Ovary (tissue), 10 donors: ENCODE results near the gene VCL. TPM values are rescaled to one million over a fixed set of nuclear protein-coding genes. Genes with fewer than 3 reads are reported as not detected.

ENCODE experiments used
- DNase-seq, 5 donors: peaks; one replicate each; pipeline ENCODE4 v3.0.0-alpha.2; 2019 to 2020
- H3K27ac ChIP-seq, 2 donors: fragments of 200-600 bp; one replicate each; pipeline versions ENCODE4 v1.5.1 to v1.8.0; 2019 to 2022
- H3K27me3 ChIP-seq: fragments of 200-600 bp; one replicate; pipeline ENCODE4 v1.8.0; 2022
- H3K36me3 ChIP-seq: fragments of 200-600 bp; sonication (generic); one replicate; pipeline ENCODE4 v1.5.1; 2019
- H3K4me1 ChIP-seq: one replicate; pipeline ENCODE4 v1.8.1; 2013; ENCODE audit warnings: mild to moderate bottlenecking, moderate library complexity; ENCODE audit not compliant: insufficient read depth
- H3K4me3 ChIP-seq: fragments of 200-600 bp; sonication (generic); one replicate; pipeline ENCODE4 v1.5.1; 2017
- H3K9me3 ChIP-seq, 2 donors: fragments of 200-600 bp in 1 of 2; sonication (generic) in 1 of 2; one replicate each; pipeline versions ENCODE4 v1.5.1 to v1.8.1; 2013 to 2019; ENCODE audit warnings: mild to moderate bottlenecking in 1 of 2, moderate library complexity in 1 of 2
- EP300 ChIP-seq: sonication (generic); formaldehyde crosslinking; IDR thresholded peaks from one replicate; pipeline ENCODE4 v1.6.1; 2017; ENCODE audit warnings: antibody characterized with exemption
- POLR2A ChIP-seq: fragments of 450-650 bp; IDR thresholded peaks from one replicate; pipeline ENCODE4 v1.6.1; 2017; ENCODE audit warnings: antibody characterized with exemption, mild to moderate bottlenecking, moderate library complexity
- WGBS, 3 donors: extraction: QIAGEN DNeasy Blood & Tissue Kit in 1 of 3; methylation state at CpG; one replicate each; pipeline versions ENCODE4 v1.1.5 to v1.1.7; 2013 to 2017; 5-methylcytosine and 5-hydroxymethylcytosine counted together
- intact Hi-C, 4 donors: fragments of 100-400 bp; cut with DNase I; formaldehyde crosslinking; loops; one replicate each; pipeline versions ENCODE4 v1.11.0 to v1.15.1; 2022 to 2023
- long read RNA-seq, 3 donors: library from polyadenylated mRNA in 2 of 3; unstranded in 2 of 3; transcript quantifications; one replicate each; pipeline ENCODE4 v2.0.0 and lab custom pipeline, GENCODE V29; 2021 to 2026
- polyA plus RNA-seq, 2 donors: library from polyadenylated mRNA; stranded (reverse); fragments of 200-250 nt in 1 of 2; fragments of 350-450 nt in 1 of 2; fragmentation: Illumina TruSeq in 1 of 2; extraction: RNeasy Lipid Tissue Mini Kit (QIAGEN cat#74804) in 1 of 2; gene quantifications; one replicate each; pipeline ENCODE4 v1.2.3, GENCODE V29; 2013 to 2014
- total RNA-seq, 7 donors: library from RNA; depleted of rRNA in 2 of 7; stranded (reverse); fragments of >200 nt in 2 of 7; fragmentation: NEBNext Ultra II Directional in 3 of 7; extraction: Animal tissue kit (Norgen Biotek cat#: 25700) in 3 of 7; gene quantifications; one replicate each; pipeline versions ENCODE4 v1.1.0 to v1.2.4, GENCODE V29; 2016 to 2023
- TF ChIP-seq, protein P1 (sequence below), 3 donors: fragments of 450-650 bp in 2 of 3; fragments of 200-600 bp in 1 of 3; IDR thresholded peaks; one replicate each; pipeline versions ENCODE4 v1.5.1 to v1.8.0; 2016 to 2022; ENCODE audit warnings: antibody characterized with exemption in 3 of 3, mild to moderate bottlenecking in 1 of 3
- donor health status: DM: no; HTN: no; CAD: no; lungs with moderate emphysema.
- donor health status: DM: no; HTN: no; CAD: no.
- donor health status: Bipolar disorder and iron deficiency.
- donor health status: DM: yes; HTN: yes; CAD: no.
- donor health status: DM: no; HTN: no; CAD: no.
- donor health status: DM: yes; HTN: yes; CAD: no.

VCL gene
- 100 to 1,000 TPM in 5 of 7 donors, 10 to 100 TPM in 2; 44.6 to 189 (median 114) TPM for total RNA-seq
- polyA plus RNA-seq, result 100 to 1,000 TPM in 1 of 2 donors, 10 to 100 TPM in 1; 43.3 to 158 TPM
- long read RNA-seq, donor 1, full-length matches to known transcripts, result 9 of 550 reads
- long read RNA-seq, donor 1, partial matches to known transcripts, result 60 of 550 reads
- long read RNA-seq, donor 1, other reads (novel, unspliced or antisense), result 481 of 550 reads
- long read RNA-seq, donor 2, full-length matches to known transcripts, result 4 of 20 reads
- long read RNA-seq, donor 2, partial matches to known transcripts, result 0 of 20 reads
- long read RNA-seq, donor 2, other reads (novel, unspliced or antisense), result 16 of 20 reads
- long read RNA-seq, donor 3, full-length matches to known transcripts, result 223 of 377 reads
- long read RNA-seq, donor 3, partial matches to known transcripts, result 59 of 377 reads
- long read RNA-seq, donor 3, other reads (novel, unspliced or antisense), result 95 of 377 reads

DNA sequence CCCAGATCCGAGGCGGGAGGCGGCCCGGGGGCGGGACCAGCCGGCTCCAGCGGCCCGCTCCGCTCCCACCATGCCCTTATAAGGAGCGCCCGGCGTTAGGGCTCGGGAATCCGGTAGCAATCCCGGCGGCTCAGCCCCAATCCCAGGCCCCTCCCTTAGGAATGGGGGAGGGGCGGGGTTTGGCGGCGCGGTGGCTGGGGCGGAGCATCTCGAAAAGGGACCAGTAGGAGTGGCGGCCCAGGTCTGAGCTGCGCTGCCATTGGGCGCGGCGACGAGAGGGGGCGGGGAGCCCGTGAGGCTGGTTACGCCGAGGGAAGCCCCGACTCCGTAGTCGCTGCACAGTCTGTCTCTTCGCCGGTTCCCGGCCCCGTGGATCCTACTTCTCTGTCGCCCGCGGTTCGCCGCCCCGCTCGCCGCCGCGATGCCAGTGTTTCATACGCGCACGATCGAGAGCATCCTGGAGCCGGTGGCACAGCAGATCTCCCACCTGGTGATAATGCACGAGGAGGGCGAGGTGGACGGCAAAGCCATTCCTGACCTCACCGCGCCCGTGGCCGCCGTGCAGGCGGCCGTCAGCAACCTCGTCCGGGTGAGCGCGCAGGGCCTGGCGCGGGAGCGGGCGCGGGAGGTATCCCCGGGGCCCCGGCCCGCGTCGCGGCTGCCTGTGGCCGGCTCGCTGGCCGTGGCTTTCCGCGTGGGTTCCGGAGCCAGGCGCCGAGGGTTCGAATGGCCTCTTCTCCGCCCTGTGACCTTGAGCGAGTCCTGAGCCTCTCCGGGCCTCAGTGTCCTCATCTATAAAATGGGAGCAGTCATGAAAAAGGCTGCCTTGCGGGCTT, at the start of gene VCL:
VCL (plus strand) TSS at position 330 of the 836 bp plus-strand sequence; CDS start at position 422, 92 bp downstream.
- H3K4me1 ChIP-seq, result peaks cover 2% of the 10 kb centered on the region
- WGBS, 3 donors, result 0 to 1% (median 1%) methylated on average over 60 to 92 of the region's 92 CpGs
- no peaks in the 10 kb centered on the region for H3K9me3 ChIP-seq
- intact Hi-C loops, result no loop called here
- peak within 1 kb of the TSS in 1 of 2 donors; percentile 68 for H3K27ac ChIP-seq
- TF ChIP-seq POLR2A, result peak; percentile 96
- TF ChIP-seq, protein P1, sequence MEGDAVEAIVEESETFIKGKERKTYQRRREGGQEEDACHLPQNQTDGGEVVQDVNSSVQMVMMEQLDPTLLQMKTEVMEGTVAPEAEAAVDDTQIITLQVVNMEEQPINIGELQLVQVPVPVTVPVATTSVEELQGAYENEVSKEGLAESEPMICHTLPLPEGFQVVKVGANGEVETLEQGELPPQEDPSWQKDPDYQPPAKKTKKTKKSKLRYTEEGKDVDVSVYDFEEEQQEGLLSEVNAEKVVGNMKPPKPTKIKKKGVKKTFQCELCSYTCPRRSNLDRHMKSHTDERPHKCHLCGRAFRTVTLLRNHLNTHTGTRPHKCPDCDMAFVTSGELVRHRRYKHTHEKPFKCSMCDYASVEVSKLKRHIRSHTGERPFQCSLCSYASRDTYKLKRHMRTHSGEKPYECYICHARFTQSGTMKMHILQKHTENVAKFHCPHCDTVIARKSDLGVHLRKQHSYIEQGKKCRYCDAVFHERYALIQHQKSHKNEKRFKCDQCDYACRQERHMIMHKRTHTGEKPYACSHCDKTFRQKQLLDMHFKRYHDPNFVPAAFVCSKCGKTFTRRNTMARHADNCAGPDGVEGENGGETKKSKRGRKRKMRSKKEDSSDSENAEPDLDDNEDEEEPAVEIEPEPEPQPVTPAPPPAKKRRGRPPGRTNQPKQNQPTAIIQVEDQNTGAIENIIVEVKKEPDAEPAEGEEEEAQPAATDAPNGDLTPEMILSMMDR (IDR thresholded peaks at IDR 0.05), result no peak
- TF ChIP-seq EP300, result no peak
- no peaks in the 10 kb centered on the region for H3K27me3 ChIP-seq
- H3K36me3 ChIP-seq, result no peaks in the 10 kb centered on the region
- DNase-seq, result peak; percentile 98 to 99 (median 99)
- peak within 1 kb of the TSS; percentile 98 for H3K4me3 ChIP-seq

- Histone ChIP-seq H3K4me1 (no peaks in the 10 kb centered on the region), H3K27ac (no peak overlapping the region), H3K4me3 (no peak overlapping the region), H3K27me3 (no peaks in the 10 kb centered on the region), H3K9me3 (no peaks in the 10 kb centered on the region), H3K36me3 (no peaks in the 10 kb centered on the region)
- intact Hi-C loops, result no loop called here
- no peak for TF ChIP-seq EP300
- TF ChIP-seq, protein P1 (IDR thresholded peaks at IDR 0.05), result no peak
- TF ChIP-seq POLR2A, result no peak
- WGBS, 3 donors, result 84 to 93% (median 86%) methylated on average over 10 of the region's 10 CpGs
- DNase-seq, result no peak
Observed at GRCh38 chr10:73948947-73949633, 48.8 kb upstream of the VCL start.

GRCh38 chr10:73950155-73950948, 47.6 kb upstream of the VCL start:
- peak in 1 of 5 donors; percentile 15 for DNase-seq
- intact Hi-C loops, result no loop called here
- no peaks in the 10 kb centered on the region for H3K27me3 ChIP-seq
- no peak overlapping the region for H3K4me3 ChIP-seq
- TF ChIP-seq, protein P1 (IDR thresholded peaks at IDR 0.05), result no peak
- TF ChIP-seq POLR2A, result no peak
- no peak for TF ChIP-seq EP300
- no peak overlapping the region for H3K27ac ChIP-seq
- H3K9me3 ChIP-seq, result no peaks in the 10 kb centered on the region
- 54 to 61% (median 56%) methylated on average over 13 of the region's 13 CpGs for WGBS, 3 donors
- no peaks in the 10 kb centered on the region for H3K36me3 ChIP-seq
- no peaks in the 10 kb centered on the region for H3K4me1 ChIP-seq
